DOHH2 (cell line): ENCODE data around the gene PLK3.
"Not testable (repeated sequence)": the region's sequence is repeated elsewhere in the genome, so short reads cannot be mapped to it uniquely, and the experiment has no call there.

Experiments
- H3F3A ChIP-seq: fragments of 200-600 bp; sonication (generic), shearing (Covaris generic); 2 replicates; pipeline ENCODE4 v1.6.0; 2016; ENCODE audit warnings: antibody characterized with exemption, mild to moderate bottlenecking; ENCODE audit not compliant: control insufficient read depth, insufficient read depth
- H3K27ac ChIP-seq: fragments of 200-600 bp; sonication (generic); 2 replicates; pipeline ENCODE4 v1.5.1; 2014; ENCODE audit warnings: low read depth, mild to moderate bottlenecking, low read length, moderate library complexity
- H3K27me3 ChIP-seq: fragments of 200-600 bp; sonication (generic); 2 replicates; pipeline ENCODE4 v1.6.1; 2014; ENCODE audit warnings: mild to moderate bottlenecking, low read length, mixed read lengths; ENCODE audit not compliant: control insufficient read depth
- H3K36me3 ChIP-seq: fragments of 200-600 bp; sonication (generic); 2 replicates; pipeline ENCODE4 v1.6.1; 2014; ENCODE audit warnings: mild to moderate bottlenecking, low read length, moderate library complexity, mixed read lengths; ENCODE audit not compliant: control insufficient read depth
- H3K4me1 ChIP-seq: fragments of 200-600 bp; sonication (generic); 2 replicates; pipeline ENCODE4 v1.6.1; 2014; ENCODE audit warnings: mild to moderate bottlenecking, low read length, mixed read lengths; ENCODE audit not compliant: control insufficient read depth
- H3K4me2 ChIP-seq: fragments of 200-600 bp; sonication (generic); 2 replicates; pipeline ENCODE4 v1.6.0; 2014; ENCODE audit warnings: mild to moderate bottlenecking, low read length, moderate library complexity
- H3K4me3 ChIP-seq: fragments of 200-600 bp; sonication (generic); 2 replicates; pipeline ENCODE4 v1.5.1; 2014; ENCODE audit warnings: mild to moderate bottlenecking, low read length, mixed read lengths
- H3K79me2 ChIP-seq: fragments of 200-600 bp; sonication (generic); 2 replicates; pipeline ENCODE4 v1.6.1; 2014; ENCODE audit warnings: mild to moderate bottlenecking, low read length, mixed read lengths; ENCODE audit not compliant: control insufficient read depth
- H3K9me2 ChIP-seq: fragments of 200-600 bp; sonication (generic); replicated peaks from 2 replicates; pipeline ENCODE4 v1.6.1; 2014; ENCODE audit warnings: mild to moderate bottlenecking, low read length, mixed read lengths; ENCODE audit not compliant: control insufficient read depth
- H3K9me3 ChIP-seq: fragments of 200-600 bp; sonication (generic); 2 replicates; pipeline ENCODE4 v1.6.1; 2014; ENCODE audit warnings: antibody characterized with exemption, low read length, mixed read lengths; ENCODE audit not compliant: control insufficient read depth, insufficient read depth
- H4K20me1 ChIP-seq: fragments of 200-600 bp; sonication (generic); 2 replicates; pipeline ENCODE4 v1.6.0; 2014; ENCODE audit warnings: low read depth, mild to moderate bottlenecking, antibody characterized with exemption, low read length, moderate library complexity; ENCODE audit not compliant: control insufficient read depth, insufficient read depth
- CTCF ChIP-seq: fragments of 200-600 bp; sonication (generic); IDR thresholded peaks from one replicate; pipeline ENCODE4 v1.5.1; 2014; ENCODE audit warnings: antibody characterized with exemption, mild to moderate bottlenecking, low read depth, low read length; ENCODE audit not compliant: poor library complexity, severe bottlenecking
- EZH2phosphoT487 ChIP-seq: fragments of 200-600 bp; sonication (generic); IDR thresholded peaks from 2 replicates; pipeline ENCODE4 v1.6.1; 2017; ENCODE audit warnings: borderline replicate concordance, mild to moderate bottlenecking, antibody characterized with exemption, low read length, moderate library complexity, mixed read lengths

Gene PLK3

GRCh38 chr1:44808063-44808937 lies 8.1 kb downstream of the PLK3 start, which contains the start of gene BTBD19:
BTBD19 (plus strand) TSS chr1:44808523; CDS start chr1:44808821, 298 bp downstream.
- Histone ChIP-seq H3K27me3 (no peaks in the 10 kb centered on the region), H3K9me3 (no peaks in the 10 kb centered on the region), H4K20me1 (no peaks in the 10 kb centered on the region), H3K9me2 (no peaks in the 10 kb centered on the region), H3K27ac (peak within 1 kb of the TSS; percentile 93), H3K36me3 (peaks cover 47% of the 10 kb centered on the region), H3K79me2 (peaks cover 9% of the 10 kb centered on the region; the same call in 1 of the 2 replicates), H3F3A (peaks cover 16% of the 10 kb centered on the region; the same call in 1 of the 2 replicates), H3K4me2 (peak within 1 kb of the TSS; percentile 91), H3K4me1 (peaks cover 47% of the 10 kb centered on the region), H3K4me3 (peak within 1 kb of the TSS; percentile 64)
- no peak for TF ChIP-seq CTCF
- TF ChIP-seq EZH2phosphoT487 = no peak

DNA sequence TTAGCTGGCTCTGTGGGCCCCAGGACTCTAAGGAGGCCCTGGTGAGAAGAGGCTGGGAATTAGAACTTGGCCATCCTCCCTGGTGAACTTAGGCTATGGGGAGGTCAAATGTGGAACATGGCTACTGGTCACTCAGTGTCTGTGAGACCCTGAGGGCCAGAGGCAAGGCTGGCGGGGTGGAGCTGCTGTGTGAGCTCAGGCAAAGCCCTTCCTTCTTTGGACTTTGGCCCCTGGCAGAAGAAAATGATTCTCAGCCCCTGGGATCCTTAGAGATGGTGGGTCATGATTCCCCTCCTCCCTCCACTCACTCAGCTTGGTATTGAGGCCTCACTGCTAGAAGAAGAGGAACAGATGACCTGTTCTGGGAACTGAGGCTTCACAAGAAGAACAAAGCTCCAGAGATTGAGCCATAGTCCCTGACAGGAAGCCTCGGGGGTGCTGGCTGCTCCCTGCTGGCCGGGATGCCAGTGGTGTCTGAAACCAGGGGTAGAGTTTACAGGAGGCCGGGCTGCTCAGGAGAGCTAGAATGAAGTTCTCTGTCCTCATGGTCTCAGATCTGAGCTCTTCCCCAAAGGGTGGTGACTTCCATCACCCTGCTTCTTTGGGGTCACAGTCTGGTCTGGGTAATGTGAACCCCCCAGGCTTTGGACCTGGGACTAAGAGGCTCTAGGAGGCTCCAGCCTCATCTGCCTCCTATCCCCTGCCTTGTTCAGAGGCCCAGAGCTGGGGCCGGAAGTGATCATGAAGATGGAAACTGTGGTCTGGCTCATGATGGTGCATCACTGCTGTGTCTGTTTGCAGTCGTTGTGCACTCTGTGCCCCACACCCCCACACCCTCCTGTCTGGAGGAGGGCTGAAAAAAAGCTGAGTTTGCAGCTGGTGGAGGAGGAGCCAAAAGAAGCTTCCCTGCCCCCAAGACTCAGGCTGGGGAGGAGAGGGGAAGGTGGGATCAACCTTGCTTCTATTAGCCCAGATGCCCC lies 9.1 kb downstream of the PLK3 start:
- Histone ChIP-seq H3K9me3 (no peaks in the 10 kb centered on the region), H3K36me3 (peaks cover 38% of the 10 kb centered on the region), H3K27ac (peak overlapping the region; percentile 93), H3K4me1 (peaks cover 56% of the 10 kb centered on the region), H3K27me3 (no peaks in the 10 kb centered on the region), H3K4me3 (peak overlapping the region; percentile 55), H4K20me1 (no peaks in the 10 kb centered on the region), H3K9me2 (no peaks in the 10 kb centered on the region), H3K4me2 (peak overlapping the region; percentile 91), H3F3A (peaks cover 16% of the 10 kb centered on the region; the same call in 1 of the 2 replicates), H3K79me2 (peaks cover 9% of the 10 kb centered on the region; the same call in 1 of the 2 replicates)
- TF ChIP-seq CTCF (no peak), EZH2phosphoT487 (no peak)

DNA sequence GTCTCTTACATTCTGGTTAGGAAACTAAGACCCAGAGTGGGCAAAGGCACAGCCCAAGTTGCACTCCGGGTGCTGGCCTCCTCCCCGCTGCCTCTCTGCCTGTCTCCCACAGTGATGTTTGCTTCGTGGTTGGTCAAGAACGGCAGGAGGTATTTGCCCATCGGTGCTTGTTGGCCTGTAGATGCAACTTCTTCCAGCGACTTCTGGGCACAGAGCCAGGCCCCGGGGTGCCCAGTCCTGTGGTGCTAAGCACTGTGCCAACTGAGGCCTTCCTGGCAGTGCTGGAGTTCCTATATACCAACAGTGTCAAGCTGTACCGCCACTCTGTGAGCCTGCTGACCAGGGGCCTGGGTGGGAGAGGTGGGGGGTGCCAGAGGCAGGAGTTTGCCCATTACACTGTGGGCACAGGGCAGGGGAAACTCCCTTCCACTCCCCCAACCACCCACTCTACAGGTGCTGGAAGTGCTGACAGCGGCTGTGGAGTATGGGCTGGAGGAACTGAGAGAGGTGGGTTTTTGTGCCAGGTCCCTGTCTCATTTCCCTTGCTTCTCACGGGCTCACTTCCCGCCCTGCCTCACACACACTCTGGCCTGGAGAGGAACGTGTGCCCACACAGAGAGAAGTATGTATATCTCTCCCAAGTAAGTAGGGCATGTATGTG lies 10.1 kb downstream of the PLK3 start:
- peaks cover 16% of the 10 kb centered on the region; the same call in 1 of the 2 replicates for H3F3A ChIP-seq
- no peaks in the 10 kb centered on the region for H3K9me2 ChIP-seq
- peak overlapping the region; percentile 91 for H3K4me2 ChIP-seq
- peak overlapping the region; percentile 93 for H3K27ac ChIP-seq
- H3K36me3 ChIP-seq = peaks cover 32% of the 10 kb centered on the region
- no peaks in the 10 kb centered on the region for H3K9me3 ChIP-seq
- H3K27me3 ChIP-seq = no peaks in the 10 kb centered on the region
- no peak for TF ChIP-seq EZH2phosphoT487
- no peak for TF ChIP-seq CTCF
- peaks cover 66% of the 10 kb centered on the region for H3K4me1 ChIP-seq
- H4K20me1 ChIP-seq = no peaks in the 10 kb centered on the region
- peak overlapping the region; percentile 55 for H3K4me3 ChIP-seq
- peaks cover 9% of the 10 kb centered on the region; the same call in 1 of the 2 replicates for H3K79me2 ChIP-seq

- not testable (repeated sequence) for H3K4me2 ChIP-seq, H3K79me2 ChIP-seq, H4K20me1 ChIP-seq, H3K9me3 ChIP-seq, H3K27ac ChIP-seq, H3K4me3 ChIP-seq, H3K27me3 ChIP-seq, H3K9me2 ChIP-seq
- H3F3A ChIP-seq = peaks cover 16% of the 10 kb centered on the region; the same call in 1 of the 2 replicates
- peaks cover 68% of the 10 kb centered on the region for H3K4me1 ChIP-seq
- H3K36me3 ChIP-seq = peaks cover 26% of the 10 kb centered on the region
Observed at GRCh38 chr1:44810762-44811105, 10.6 kb downstream of the PLK3 start.
